Measurements from ENCODE around the gene OR51T1.

OR51T1 gene

DNA sequence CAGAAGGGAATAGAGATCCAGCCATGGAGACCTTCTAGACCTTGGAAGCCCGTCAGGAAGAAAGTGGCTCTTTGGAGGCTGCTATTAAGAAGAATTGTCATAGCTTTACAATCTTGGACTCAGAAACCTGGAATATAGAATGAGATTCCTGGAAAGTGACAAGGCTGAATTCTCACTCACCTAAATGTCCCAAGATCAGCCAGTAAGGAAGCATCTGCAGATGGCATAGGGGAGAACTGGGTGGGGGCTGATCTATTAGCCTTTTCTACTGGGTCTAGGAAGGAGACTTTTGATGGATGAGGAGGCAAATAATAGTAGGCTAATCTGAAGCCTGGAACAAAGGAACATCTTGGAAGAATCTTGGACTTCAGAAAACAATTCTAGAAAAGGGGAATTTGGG lies 42.5 kb downstream of the OR51T1 start, which contains the start of gene OR51G1:
Gene OR51G1, minus strand, starts transcription at position 101 of the 400 bp plus-strand sequence. Its CDS starts 0 bp downstream, at position 101.
- Histone ChIP-seq H3K36me3 (ENCODE audit: control insufficient read depth in 1 of 2, insufficient read depth in 2 of 2, low read length in 2 of 2) (no peaks in the 10 kb centered on the region), H3K4me1 (ENCODE audit: control insufficient read depth in 1 of 2, insufficient read depth in 2 of 2, low read length in 2 of 2) (no peaks in the 10 kb centered on the region), H3K27me3 (ENCODE audit: control insufficient read depth in 1 of 2, insufficient read depth in 2 of 2, low read length in 2 of 2) (no peaks in the 10 kb centered on the region), H3K9ac (ENCODE audit: low read depth in 1 of 2, low read length in 2 of 2) (no peak within 1 kb of the TSS), H3K9me3 (ENCODE audit: control insufficient read depth in 1 of 2, low read length in 2 of 2) (no peaks in the 10 kb centered on the region), H3K27ac (ENCODE audit: low read depth, low read length) (no peak within 1 kb of the TSS), H3K4me3 (ENCODE audit: low read depth in 1 of 2, low read length in 2 of 2) (no peak within 1 kb of the TSS)

GRCh38 chr11:4926608-4927007 lies 44.9 kb downstream of the OR51T1 start:
- no peak overlapping the region for H3K27ac ChIP-seq (ENCODE audit: low read depth, low read length)
- no peak overlapping the region for H3K4me3 ChIP-seq (ENCODE audit: low read depth in 1 of 2, low read length in 2 of 2)
- no peak overlapping the region for H3K9ac ChIP-seq (ENCODE audit: low read depth in 1 of 2, low read length in 2 of 2)
- H3K27me3 ChIP-seq (ENCODE audit: control insufficient read depth in 1 of 2, insufficient read depth in 2 of 2, low read length in 2 of 2) = no peaks in the 10 kb centered on the region
- H3K4me1 ChIP-seq (ENCODE audit: control insufficient read depth in 1 of 2, insufficient read depth in 2 of 2, low read length in 2 of 2) = no peaks in the 10 kb centered on the region
- H3K36me3 ChIP-seq (ENCODE audit: control insufficient read depth in 1 of 2, insufficient read depth in 2 of 2, low read length in 2 of 2) = no peaks in the 10 kb centered on the region
- no peaks in the 10 kb centered on the region for H3K9me3 ChIP-seq (ENCODE audit: control insufficient read depth in 1 of 2, low read length in 2 of 2)
